B cell (primary cell): ENCODE measurements around the gene AUNIP. TPM values are rescaled to one million over a fixed set of nuclear protein-coding genes. Genes with fewer than 3 reads are reported as not detected.

ENCODE experiments used
- ATAC-seq: fragments of 200-7000 bp; cut with Tn5 transposase; one replicate; pipeline ENCODE4 v1.10.0; 2021; ENCODE audit warnings: low read depth, mild to moderate bottlenecking, moderate number of reproducible peaks, moderate library complexity
- CTCF ChIA-PET: fragments of 350-600 bp; sonication (Branson Sonifier 250); formaldehyde crosslinking; loops from one replicate; lab custom pipeline; 2021; ENCODE audit warnings: antibody characterized with exemption, inconsistent platforms; lab: Charles Lee
- POLR2A ChIA-PET: fragments of 350-600 bp; sonication (Branson Sonifier 250); formaldehyde crosslinking; loops from one replicate; lab custom pipeline; 2021; ENCODE audit warnings: antibody characterized with exemption; lab: Charles Lee
- DNase-seq: peaks from one replicate; pipeline ENCODE4 v3.0.0; 2013
- H2AFZ ChIP-seq: 2 replicates; pipeline ENCODE4 v1.6.1; 2012; ENCODE audit warnings: mild to moderate bottlenecking, low read depth, low read length; ENCODE audit not compliant: insufficient read depth, poor library complexity, severe bottlenecking
- H3K27ac ChIP-seq, 2 donors: 1 replicate in 1 of 2; 2 replicates in 1 of 2; pipeline ENCODE4 v1.5.1; 2012 to 2013; ENCODE audit warnings: low read length in 2 of 2, mild to moderate bottlenecking in 2 of 2, moderate library complexity in 1 of 2
- H3K27me3 ChIP-seq, 4 experiments: fragments of 200-600 bp in 1 of 4; sonication (generic) in 1 of 4; replicated peaks in 1 of 4; 1 replicate in 2 of 4; 2 replicates in 2 of 4; pipeline versions ENCODE4 v1.6.1 to v1.7.0; 2013 to 2016; ENCODE audit warnings: low read length in 3 of 4, mild to moderate bottlenecking in 2 of 4, mixed read lengths in 1 of 4, moderate library complexity in 1 of 4; ENCODE audit not compliant: insufficient read depth in 4 of 4, control insufficient read depth in 3 of 4; ENCODE audit errors: control extremely low read depth in 1 of 4
- H3K36me3 ChIP-seq, 2 experiments: replicated peaks in 1 of 2; 1 replicate in 1 of 2; 2 replicates in 1 of 2; pipeline versions ENCODE4 v1.6.1 to v1.7.1; 2013; ENCODE audit warnings: low read length in 1 of 2; ENCODE audit not compliant: insufficient read depth in 2 of 2, control insufficient read depth in 1 of 2; ENCODE audit errors: control extremely low read depth in 1 of 2, extremely low read depth in 1 of 2
- H3K4me1 ChIP-seq, 2 donors: fragments of 200-600 bp in 1 of 2; sonication (generic) in 1 of 2; 1 replicate in 1 of 2; 2 replicates in 1 of 2; pipeline versions ENCODE4 v1.5.1 to v1.6.1; 2013 to 2017; ENCODE audit warnings: low read length in 2 of 2; ENCODE audit not compliant: control insufficient read depth in 2 of 2, insufficient read depth in 2 of 2
- H3K4me2 ChIP-seq: replicated peaks from 2 replicates; pipeline ENCODE3; 2012; ENCODE audit warnings: mild to moderate bottlenecking, low read depth, low read length; ENCODE audit not compliant: poor library complexity, severe bottlenecking
- H3K4me3 ChIP-seq, 5 experiments: fragments of 200-600 bp in 1 of 5; sonication (generic) in 1 of 5; 1 replicate in 3 of 5; 2 replicates in 2 of 5; pipeline versions ENCODE4 v1.5.1 to v1.7.0; 2011 to 2016; ENCODE audit warnings: low read length in 4 of 5, mild to moderate bottlenecking in 4 of 5, low read depth in 2 of 5, control low read depth in 1 of 5, moderate library complexity in 1 of 5; ENCODE audit not compliant: insufficient read depth in 1 of 5; ENCODE audit errors: control extremely low read depth in 1 of 5, extremely low read depth in 1 of 5
- H3K79me2 ChIP-seq: fragments of 200-600 bp; sonication (generic); one replicate; pipeline ENCODE4 v1.6.0; 2016; ENCODE audit warnings: low read length; ENCODE audit not compliant: control insufficient read depth, insufficient read depth
- H3K9ac ChIP-seq: fragments of 200-600 bp; sonication (generic); 2 replicates; pipeline ENCODE4 v1.6.1; 2017; ENCODE audit warnings: mild to moderate bottlenecking, low read length, moderate library complexity
- H3K9me3 ChIP-seq, 3 donors: one replicate each; pipeline versions ENCODE4 v1.6.1 to v1.7.1; 2013; ENCODE audit warnings: low read length in 2 of 3; ENCODE audit not compliant: control insufficient read depth in 2 of 3, insufficient read depth in 1 of 3; ENCODE audit errors: control extremely low read depth in 1 of 3
- H4K20me1 ChIP-seq: 2 replicates; pipeline ENCODE4 v1.6.0; 2012; ENCODE audit warnings: mild to moderate bottlenecking, low read length; ENCODE audit not compliant: insufficient read depth, control insufficient read depth, poor library complexity, severe bottlenecking
- H3K27ac Mint-ChIP-seq: one replicate; pipeline ENCODE4 v1.8.0; 2021; ENCODE audit warnings: mixed read lengths
- H3K27me3 Mint-ChIP-seq: one replicate; pipeline ENCODE4 v1.8.0; 2021; ENCODE audit warnings: mixed read lengths
- H3K4me1 Mint-ChIP-seq: one replicate; pipeline ENCODE4 v1.8.0; 2021; ENCODE audit warnings: mixed read lengths
- H3K4me3 Mint-ChIP-seq: one replicate; pipeline ENCODE4 v1.8.0; 2021; ENCODE audit warnings: mixed read lengths
- H3K9me3 Mint-ChIP-seq: one replicate; pipeline ENCODE4 v1.8.0; 2022; ENCODE audit warnings: mixed read lengths; ENCODE audit not compliant: insufficient read depth
- CTCF ChIP-seq: fragments of 200-600 bp; IDR thresholded peaks from one replicate; pipeline ENCODE4 v1.8.0; 2022; ENCODE audit warnings: antibody characterized with exemption, mild to moderate bottlenecking
- EZH2 ChIP-seq: IDR thresholded peaks from 2 replicates; pipeline ENCODE4 v1.6.1; 2012; ENCODE audit warnings: borderline replicate concordance, low read depth, mild to moderate bottlenecking, moderate library complexity, low read length; ENCODE audit not compliant: insufficient read depth, poor library complexity, severe bottlenecking
- WGBS: methylation state at CpG from one replicate; pipeline ENCODE4 v1.1.5; 2013; ENCODE audit warnings: missing lambda C conversion rate; ENCODE audit not compliant: insufficient coverage; 5-methylcytosine and 5-hydroxymethylcytosine counted together
- intact Hi-C: fragments of 100-400 bp; cut with micrococcal nuclease; formaldehyde crosslinking; loops from one replicate; pipeline ENCODE4 v1.10.0; 2022
- polyA plus RNA-seq: library from polyadenylated mRNA; depleted of rRNA; stranded (reverse); fragments of >200 nt; gene quantifications from 2 replicates; pipeline ENCODE4 v1.2.3, GENCODE V29; 2012
- total RNA-seq, 2 donors: library from RNA; stranded (reverse); fragments of 120-200 nt in 1 of 2; gene quantifications; 1 replicate in 1 of 2; 2 replicates in 1 of 2; pipeline versions ENCODE4 v1.2.3 to v1.2.4, GENCODE V29; 2013 to 2022

AUNIP gene
- total and polyA plus RNA-seq, 2 donors (not counting 1 experiment from before 2014, with no cell fraction given): 0.27 TPM; not detected in 1

GRCh38 chr1:25867210-25867991 is 8.1 kb upstream of the AUNIP start:
- ChIA-PET POLR2A (no interaction called here), CTCF (no interaction called here)
- Histone ChIP-seq H3K4me2 (no peak overlapping the region), H3K4me3 (no peak overlapping the region), H3K79me2 (no peaks in the 10 kb centered on the region), H3K36me3 (no peaks in the 10 kb centered on the region), H3K4me1 (peaks cover 4 to 10% of the 10 kb centered on the region in 2 donors), H3K9ac (no peak overlapping the region), H3K9me3 (no peaks in the 10 kb centered on the region), H3K27ac (no peak overlapping the region), H3K27me3 (no peaks in the 10 kb centered on the region), H4K20me1 (no peaks in the 10 kb centered on the region), H2AFZ (no peak overlapping the region)
- no peaks in the 10 kb centered on the region for H3K27me3 Mint-ChIP-seq
- no peaks in the 10 kb centered on the region for H3K9me3 Mint-ChIP-seq
- no peak for TF ChIP-seq EZH2
- TF ChIP-seq CTCF: no peak
- intact Hi-C loops: no loop called here
- H3K27ac Mint-ChIP-seq: no peak overlapping the region
- ATAC-seq (no peak), DNase-seq (no peak)
- no peak overlapping the region for H3K4me3 Mint-ChIP-seq
- 93% methylated on average over 7 of the region's 9 CpGs for WGBS
- H3K4me1 Mint-ChIP-seq: peaks cover 3% of the 10 kb centered on the region

GRCh38 chr1:25866288-25866687 is 7.0 kb upstream of the AUNIP start:
- no peaks in the 10 kb centered on the region for H3K79me2 ChIP-seq
- no peak overlapping the region for H3K9ac ChIP-seq
- WGBS: no CpG with 5 or more reads among the region's 1 CpG
- ATAC-seq: no peak
- H3K27me3 ChIP-seq: no peaks in the 10 kb centered on the region
- ChIA-PET POLR2A (no interaction called here), CTCF (no interaction called here)
- no peaks in the 10 kb centered on the region for H4K20me1 ChIP-seq
- H2AFZ ChIP-seq: no peak overlapping the region
- DNase-seq: no peak
- H3K4me1 Mint-ChIP-seq: peaks cover 6% of the 10 kb centered on the region
- no peaks in the 10 kb centered on the region for H3K36me3 ChIP-seq
- no peak overlapping the region for H3K27ac ChIP-seq
- H3K4me3 Mint-ChIP-seq: no peak overlapping the region
- H3K27me3 Mint-ChIP-seq: no peaks in the 10 kb centered on the region
- no peak overlapping the region for H3K4me3 ChIP-seq
- peaks cover 3 to 7% of the 10 kb centered on the region in 2 donors for H3K4me1 ChIP-seq
- intact Hi-C loops: no loop called here
- no peak overlapping the region for H3K27ac Mint-ChIP-seq
- no peaks in the 10 kb centered on the region for H3K9me3 Mint-ChIP-seq
- H3K9me3 ChIP-seq: no peaks in the 10 kb centered on the region
- no peak for TF ChIP-seq CTCF
- no peak for TF ChIP-seq EZH2
- H3K4me2 ChIP-seq: no peak overlapping the region
